K562 (cell line): ENCODE results near the gene PGAP2. TPM values are rescaled to one million over a fixed set of nuclear protein-coding genes. Genes with fewer than 3 reads are reported as not detected.

ENCODE experiments used
- BHLHE40 ChIP-seq: IDR thresholded peaks from 2 replicates; pipeline ENCODE4 v1.6.1; 2011; ENCODE audit warnings: low read length, improper control_type of control experiment
- DPF2 ChIP-seq: fragments of 450-650 bp; IDR thresholded peaks from 2 replicates; pipeline ENCODE4 v1.6.1; 2016
- E2F1 ChIP-seq: sonication (generic); formaldehyde crosslinking; IDR thresholded peaks from 2 replicates; pipeline ENCODE4 v1.8.1; 2023; ENCODE audit warnings: mild to moderate bottlenecking, missing genetic modification reagents, moderate library complexity
- EGR1 ChIP-seq: fragments of 450-650 bp; conservative IDR thresholded peaks from 2 replicates; pipeline ENCODE4 v1.6.1; 2017; ENCODE audit warnings: mild to moderate bottlenecking
- ESRRA ChIP-seq: fragments of 450-650 bp; IDR thresholded peaks from 2 replicates; pipeline ENCODE4 v1.6.1; 2014; ENCODE audit warnings: low read depth, mild to moderate bottlenecking, moderate library complexity, borderline replicate concordance
- ILK ChIP-seq: fragments of 450-650 bp; IDR thresholded peaks from 2 replicates; pipeline ENCODE4 v1.6.1; 2016; ENCODE audit warnings: missing genetic modification characterization, low read depth, mild to moderate bottlenecking, missing compliant biosample characterization, moderate library complexity, borderline replicate concordance
- JUN ChIP-seq, 2 experiments: sonication (generic) in 1 of 2; formaldehyde crosslinking in 1 of 2; IDR thresholded peaks; 2 replicates each; pipeline versions ENCODE4 v1.6.1 to v1.8.0; 2012 to 2022; ENCODE audit warnings: borderline replicate concordance in 2 of 2, mild to moderate bottlenecking in 2 of 2, improper control_type of control experiment in 1 of 2, low read depth in 1 of 2, low read length in 1 of 2, missing genetic modification reagents in 1 of 2
- KDM2B ChIP-seq: fragments of 250-450 bp; sonication (Bioruptor Pico); IDR thresholded peaks from 2 replicates; pipeline ENCODE4 v1.8.0; 2021; ENCODE audit warnings: mild to moderate bottlenecking, moderate library complexity
- KLF1 ChIP-seq: fragments of 450-650 bp; IDR thresholded peaks from 2 replicates; pipeline ENCODE4 v1.6.1; 2016; ENCODE audit warnings: missing genetic modification characterization, missing compliant biosample characterization
- L3MBTL2 ChIP-seq: fragments of 450-650 bp; IDR thresholded peaks from 2 replicates; pipeline ENCODE4 v1.6.1; 2016; ENCODE audit warnings: mild to moderate bottlenecking, moderate library complexity
- MAFF ChIP-seq: IDR thresholded peaks from 2 replicates; pipeline ENCODE4 v1.6.1; 2012; ENCODE audit warnings: low read length, improper control_type of control experiment
- MEIS2 ChIP-seq: fragments of 450-650 bp; IDR thresholded peaks from 2 replicates; pipeline ENCODE4 v1.6.1; 2014; ENCODE audit warnings: mild to moderate bottlenecking; ENCODE audit not compliant: partially characterized antibody
- NUFIP1 ChIP-seq: fragments of 450-650 bp; IDR thresholded peaks from 2 replicates; pipeline ENCODE4 v1.6.1; 2018; ENCODE audit not compliant: partially characterized antibody
- PHF21A ChIP-seq: fragments of 450-650 bp; IDR thresholded peaks from 2 replicates; pipeline ENCODE4 v1.6.1; 2017; ENCODE audit warnings: low read depth, borderline replicate concordance
- PTTG1 ChIP-seq: fragments of 450-650 bp; IDR thresholded peaks from 2 replicates; pipeline ENCODE4 v1.6.1; 2016; ENCODE audit warnings: low read depth, mild to moderate bottlenecking, missing genetic modification characterization, missing compliant biosample characterization
- RFX1 ChIP-seq: fragments of 450-650 bp; IDR thresholded peaks from 2 replicates; pipeline ENCODE4 v1.6.1; 2016; ENCODE audit warnings: mild to moderate bottlenecking, moderate library complexity
- SMARCE1 ChIP-seq: fragments of 450-650 bp; IDR thresholded peaks from 2 replicates; pipeline ENCODE4 v1.7.1; 2016; ENCODE audit warnings: mild to moderate bottlenecking
- TAF15 ChIP-seq: fragments of 200-400 bp; formaldehyde crosslinking; IDR thresholded peaks from 2 replicates; pipeline ENCODE4 v1.6.1; 2017; ENCODE audit warnings: mild to moderate bottlenecking, low read depth, low read length, moderate library complexity
- TEAD4 ChIP-seq, 2 experiments: sonication (generic) in 1 of 2; formaldehyde crosslinking in 1 of 2; IDR thresholded peaks; 2 replicates each; pipeline versions ENCODE4 v1.6.1 to v1.8.0; 2012 to 2022; ENCODE audit warnings: borderline replicate concordance in 1 of 2, inconsistent platforms in 1 of 2, low read length in 1 of 2, mild to moderate bottlenecking in 1 of 2, missing genetic modification reagents in 1 of 2
- ZBTB11 ChIP-seq, 3 experiments: fragments of 200-800 bp in 1 of 3; fragments of 250-450 bp in 1 of 3; fragments of 450-650 bp in 1 of 3; sonication (Bioruptor Pico) in 1 of 3; sonication (Bioruptor generic) in 1 of 3; formaldehyde crosslinking in 1 of 3; IDR thresholded peaks; 2 replicates each; pipeline versions ENCODE4 v1.6.1 to v1.8.0; 2016 to 2022; ENCODE audit warnings: mild to moderate bottlenecking in 2 of 3, missing genetic modification characterization in 2 of 3, missing compliant biosample characterization in 1 of 3, moderate library complexity in 1 of 3
- ZNF316 ChIP-seq: fragments of 450-650 bp; IDR thresholded peaks from 2 replicates; pipeline ENCODE4 v1.6.1; 2016
- ZNF41 ChIP-seq: fragments of 250-450 bp; sonication (Bioruptor Pico); conservative IDR thresholded peaks from 2 replicates; pipeline ENCODE4 v1.4.0; 2020; ENCODE audit warnings: mild to moderate bottlenecking
- ZNF431 ChIP-seq: sonication (generic); formaldehyde crosslinking; IDR thresholded peaks from 2 replicates; pipeline ENCODE4 v1.8.0; 2022; ENCODE audit warnings: mild to moderate bottlenecking, missing genetic modification reagents
- ZNF444 ChIP-seq: fragments of 250-450 bp; sonication (Bioruptor Pico); IDR thresholded peaks from 2 replicates; pipeline ENCODE4 v1.4.0; 2020; ENCODE audit warnings: mild to moderate bottlenecking, moderate library complexity
- polyA plus RNA-seq, 8 experiments: library from polyadenylated mRNA; depleted of rRNA in 4 of 8; stranded (reverse) in 5 of 8; unstranded in 3 of 8; fragments of >200 nt; fragmentation: Nextera tagmentation in 2 of 8; fragmentation: Illumina TruSeq in 1 of 8; extraction: Ambion mirVana in 2 of 8; extraction: Trizol in 1 of 8; gene quantifications; 2 replicates each; pipeline versions ENCODE4 v1.2.1 to v1.2.3, GENCODE V29; 2011 to 2014; ENCODE audit warnings: inconsistent platforms in 1 of 8, missing spikeins in 1 of 8
- total RNA-seq, 7 experiments: library from RNA; depleted of rRNA in 6 of 7; stranded (reverse); fragments of >200 nt in 6 of 7; fragmentation: Illumina TruSeq in 2 of 7; extraction: Trizol in 2 of 7; gene quantifications; 2 replicates each; pipeline versions ENCODE4 v1.2.1 to v1.2.3, GENCODE V29; 2011 to 2021; ENCODE audit warnings: low replicate concordance in 1 of 7

The PGAP2 gene
- total and polyA plus RNA-seq, 9 of the 15 experiments (the other 6 are each of a cell fraction or from before 2014, with no cell fraction given): 17.9 to 47.2 (median 33.7) TPM

GRCh38 chr11:3854977-3855807, 46.8 kb downstream of the PGAP2 start, which contains the start of gene STIM1 (continued):
- TF ChIP-seq KLF1: 0 out of 2 replicates have a peak, but pooled peaks have one; percentile 12
- no peak for TF ChIP-seq ZNF316
- TF ChIP-seq ZNF444 (CRISPR knock-in tag): no peak
- 0 out of 2 replicates have a peak, but pooled peaks have one; percentile 9 for TF ChIP-seq JUN (IDR thresholded peaks at IDR 0.05; ENCODE audit: borderline replicate concordance, low read depth, low read length)
- no peak for TF ChIP-seq JUN (CRISPR knock-in tag; IDR thresholded peaks at IDR 0.05; ENCODE audit: borderline replicate concordance)
- TF ChIP-seq ILK (tag): no peak
- 0 out of 2 replicates have a peak, but pooled peaks have one; percentile 20 for TF ChIP-seq KDM2B (CRISPR knock-in tag)
- no peak for TF ChIP-seq SMARCE1
- TF ChIP-seq ESRRA: peak; percentile 52; the same call in 1 of the 2 replicates
- peak; percentile 40; the same call in 1 of the 2 replicates for TF ChIP-seq PHF21A
- TF ChIP-seq DPF2: no peak
- TF ChIP-seq NUFIP1: no peak
- 0 out of 2 replicates have a peak, but pooled peaks have one; percentile 17 for TF ChIP-seq ZNF431
- TF ChIP-seq PTTG1 (tag): no peak
- no peak for TF ChIP-seq MAFF
- no peak for TF ChIP-seq TAF15
- peak; percentile 82; the same call in 1 of the 2 replicates for TF ChIP-seq E2F1 (CRISPR knock-in tag)
- peak; percentile 73 for TF ChIP-seq EGR1
- TF ChIP-seq MEIS2: peak; percentile 44
- TF ChIP-seq TEAD4 (IDR thresholded peaks at IDR 0.05; ENCODE audit: low read length): peak; percentile 8; the same call in 1 of the 2 replicates
- no peak for TF ChIP-seq TEAD4 (CRISPR knock-in tag; IDR thresholded peaks at IDR 0.05; ENCODE audit: borderline replicate concordance)
- TF ChIP-seq ZBTB11 (CRISPR knock-in tag; IDR thresholded peaks at IDR 0.05): peak in 1 of 3 experiments; percentile 38; a peak in 1 of 6 replicates
- TF ChIP-seq ZNF41 (CRISPR knock-in tag): no peak
- peak; percentile 43 for TF ChIP-seq RFX1
- peak; percentile 76 for TF ChIP-seq L3MBTL2
- 0 out of 2 replicates have a peak, but pooled peaks have one; percentile 17 for TF ChIP-seq BHLHE40
